HUES48 (cell line): Measurements from ENCODE around the gene HRK.

Source experiments
- H3K27ac ChIP-seq: one replicate; pipeline ENCODE4 v1.7.0; 2013; ENCODE audit warnings: low read depth, low read length, inconsistent platforms
- H3K27me3 ChIP-seq: 2 replicates; pipeline ENCODE4 v1.6.1; 2013; ENCODE audit warnings: mild to moderate bottlenecking, low read length; ENCODE audit not compliant: control insufficient read depth, insufficient read depth
- H3K36me3 ChIP-seq: 2 replicates; pipeline ENCODE4 v1.6.1; 2013; ENCODE audit warnings: low read length; ENCODE audit not compliant: control insufficient read depth, insufficient read depth
- H3K4me1 ChIP-seq: 2 replicates; pipeline ENCODE4 v1.6.1; 2013; ENCODE audit warnings: mild to moderate bottlenecking, low read length; ENCODE audit not compliant: control insufficient read depth, insufficient read depth
- H3K4me3 ChIP-seq: 2 replicates; pipeline ENCODE4 v1.5.1; 2013; ENCODE audit warnings: mild to moderate bottlenecking, low read depth, low read length
- H3K9ac ChIP-seq: 2 replicates; pipeline ENCODE4 v1.6.1; 2013; ENCODE audit warnings: mild to moderate bottlenecking, low read depth, low read length, moderate library complexity
- H3K9me3 ChIP-seq: 2 replicates; pipeline ENCODE4 v1.6.1; 2013; ENCODE audit warnings: low read length; ENCODE audit not compliant: control insufficient read depth, insufficient read depth

The HRK gene

GRCh38 chr12:116864371-116865160, 16.7 kb downstream of the HRK start:
- H3K9me3 ChIP-seq = no peaks in the 10 kb centered on the region

GRCh38 chr12:116863275-116863767, 17.9 kb downstream of the HRK start:
- Histone ChIP-seq H3K4me3 (no peak overlapping the region), H3K4me1 (peaks cover 10% of the 10 kb centered on the region), H3K27ac (no peak overlapping the region), H3K36me3 (no peaks in the 10 kb centered on the region), H3K9ac (no peak overlapping the region), H3K27me3 (no peaks in the 10 kb centered on the region), H3K9me3 (no peaks in the 10 kb centered on the region)

More at GRCh38 chr12:116864371-116865160, 16.7 kb downstream of the HRK start:
- H3K9ac ChIP-seq = no peak overlapping the region
- H3K36me3 ChIP-seq = no peaks in the 10 kb centered on the region
- H3K4me3 ChIP-seq = no peak overlapping the region
- no peak overlapping the region for H3K27ac ChIP-seq
- no peaks in the 10 kb centered on the region for H3K27me3 ChIP-seq
- no peaks in the 10 kb centered on the region for H3K4me1 ChIP-seq

- no peak overlapping the region for H3K9ac ChIP-seq
- H3K36me3 ChIP-seq = no peaks in the 10 kb centered on the region
Observed at GRCh38 chr12:116862167-116862566, 19.1 kb downstream of the HRK start.

GRCh38 chr12:116861320-116861719, 19.9 kb downstream of the HRK start:
- Histone ChIP-seq H3K4me1 (peaks cover 12% of the 10 kb centered on the region), H3K9me3 (no peaks in the 10 kb centered on the region)

More at GRCh38 chr12:116862167-116862566, 19.1 kb downstream of the HRK start:
- Histone ChIP-seq H3K27me3 (no peaks in the 10 kb centered on the region), H3K27ac (no peak overlapping the region), H3K9me3 (no peaks in the 10 kb centered on the region), H3K4me1 (peaks cover 12% of the 10 kb centered on the region), H3K4me3 (no peak overlapping the region)

GRCh38 chr12:116860263-116860662, 21.0 kb downstream of the HRK start:
- Histone ChIP-seq H3K27ac (no peak overlapping the region), H3K9me3 (no peaks in the 10 kb centered on the region), H3K9ac (no peak overlapping the region), H3K36me3 (no peaks in the 10 kb centered on the region), H3K27me3 (no peaks in the 10 kb centered on the region), H3K4me3 (no peak overlapping the region), H3K4me1 (peaks cover 12% of the 10 kb centered on the region)

More at GRCh38 chr12:116861320-116861719, 19.9 kb downstream of the HRK start:
- H3K4me3 ChIP-seq = no peak overlapping the region
- H3K36me3 ChIP-seq = no peaks in the 10 kb centered on the region
- H3K27me3 ChIP-seq = no peaks in the 10 kb centered on the region
- no peak overlapping the region for H3K27ac ChIP-seq
- H3K9ac ChIP-seq = no peak overlapping the region

- H3K9ac ChIP-seq = no peak overlapping the region
Observed at GRCh38 chr12:116859079-116859478, 22.2 kb downstream of the HRK start.

GRCh38 chr12:116856729-116857128, 24.5 kb downstream of the HRK start:
- Histone ChIP-seq H3K27ac (no peak overlapping the region), H3K4me1 (peaks cover 12% of the 10 kb centered on the region), H3K9ac (no peak overlapping the region), H3K27me3 (no peaks in the 10 kb centered on the region), H3K36me3 (no peaks in the 10 kb centered on the region), H3K4me3 (no peak overlapping the region), H3K9me3 (no peaks in the 10 kb centered on the region)

More at GRCh38 chr12:116859079-116859478, 22.2 kb downstream of the HRK start:
- H3K27ac ChIP-seq = no peak overlapping the region
- H3K9me3 ChIP-seq = no peaks in the 10 kb centered on the region
- no peaks in the 10 kb centered on the region for H3K27me3 ChIP-seq
- H3K4me1 ChIP-seq = peaks cover 12% of the 10 kb centered on the region
- H3K4me3 ChIP-seq = no peak overlapping the region
- H3K36me3 ChIP-seq = no peaks in the 10 kb centered on the region

GRCh38 chr12:116855744-116856470, 25.3 kb downstream of the HRK start:
- Histone ChIP-seq H3K9me3 (no peaks in the 10 kb centered on the region), H3K4me1 (peaks cover 12% of the 10 kb centered on the region), H3K4me3 (no peak overlapping the region), H3K27me3 (no peaks in the 10 kb centered on the region), H3K36me3 (no peaks in the 10 kb centered on the region), H3K9ac (no peak overlapping the region), H3K27ac (no peak overlapping the region)

GRCh38 chr12:116853507-116853906, 27.7 kb downstream of the HRK start:
- no peak overlapping the region for H3K27ac ChIP-seq
- no peaks in the 10 kb centered on the region for H3K9me3 ChIP-seq
- no peak overlapping the region for H3K9ac ChIP-seq
- H3K36me3 ChIP-seq = no peaks in the 10 kb centered on the region
- no peak overlapping the region for H3K4me3 ChIP-seq
- no peaks in the 10 kb centered on the region for H3K27me3 ChIP-seq
- H3K4me1 ChIP-seq = peaks cover 4% of the 10 kb centered on the region; the same call in 1 of the 2 replicates

GRCh38 chr12:116852303-116852702, 28.9 kb downstream of the HRK start:
- no peak overlapping the region for H3K27ac ChIP-seq
- no peaks in the 10 kb centered on the region for H3K27me3 ChIP-seq
- no peaks in the 10 kb centered on the region for H3K4me1 ChIP-seq
- no peak overlapping the region for H3K9ac ChIP-seq
- no peaks in the 10 kb centered on the region for H3K36me3 ChIP-seq
- no peak overlapping the region for H3K4me3 ChIP-seq
- no peaks in the 10 kb centered on the region for H3K9me3 ChIP-seq

- Histone ChIP-seq H3K4me3 (no peak overlapping the region), H3K9ac (no peak overlapping the region), H3K9me3 (no peaks in the 10 kb centered on the region), H3K36me3 (no peaks in the 10 kb centered on the region), H3K27me3 (no peaks in the 10 kb centered on the region), H3K27ac (no peak overlapping the region), H3K4me1 (no peaks in the 10 kb centered on the region)
Observed at GRCh38 chr12:116849216-116849615, 32.0 kb downstream of the HRK start.
